Right lobe of liver (tissue), 4 donors: Measurements from ENCODE around the gene GMPPB.
"Not testable (repeated sequence)": the region's sequence is repeated elsewhere in the genome, so short reads cannot be mapped to it uniquely, and the experiment has no call there.

Experiments used
- POLR2A ChIP-seq: fragments of 450-650 bp; IDR thresholded peaks from one replicate; pipeline ENCODE4 v1.6.1; 2017; ENCODE audit warnings: antibody characterized with exemption, mild to moderate bottlenecking
- TF ChIP-seq, protein P1 (sequence below), 4 donors: fragments of 200-600 bp in 3 of 4; fragments of 450-650 bp in 1 of 4; IDR thresholded peaks; one replicate each; pipeline versions ENCODE4 v1.5.1 to v1.8.0; 2016 to 2022; ENCODE audit warnings: antibody characterized with exemption in 4 of 4, mild to moderate bottlenecking in 2 of 4
- donor health status: DM: no; HTN: no; CAD: no.
- donor health status: DM: no; HTN: no; CAD: no.
- donor health status: DM: no; HTN: yes; CAD: no.

DNA sequence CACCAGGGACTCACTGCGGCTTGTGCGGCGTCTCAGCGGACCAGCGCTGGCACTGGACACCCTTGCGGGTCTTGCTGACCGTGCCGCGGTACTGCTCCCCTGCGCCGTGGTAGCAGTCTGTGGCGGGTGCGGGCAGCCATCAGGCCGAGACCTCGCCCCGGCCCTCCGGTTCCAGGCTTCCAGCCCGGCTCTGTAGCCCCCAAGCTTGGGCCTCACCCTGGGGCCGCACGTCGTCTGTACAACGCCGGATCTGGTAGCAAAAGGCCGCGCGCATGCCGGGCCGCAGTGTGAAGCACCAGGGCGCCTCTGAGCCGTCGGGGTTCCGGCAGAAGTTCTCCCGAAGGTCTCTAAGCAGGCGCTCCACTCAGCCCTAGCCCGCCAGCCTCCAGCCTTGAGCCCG, 37.9 kb downstream of the GMPPB start:
- TF ChIP-seq, protein P1, sequence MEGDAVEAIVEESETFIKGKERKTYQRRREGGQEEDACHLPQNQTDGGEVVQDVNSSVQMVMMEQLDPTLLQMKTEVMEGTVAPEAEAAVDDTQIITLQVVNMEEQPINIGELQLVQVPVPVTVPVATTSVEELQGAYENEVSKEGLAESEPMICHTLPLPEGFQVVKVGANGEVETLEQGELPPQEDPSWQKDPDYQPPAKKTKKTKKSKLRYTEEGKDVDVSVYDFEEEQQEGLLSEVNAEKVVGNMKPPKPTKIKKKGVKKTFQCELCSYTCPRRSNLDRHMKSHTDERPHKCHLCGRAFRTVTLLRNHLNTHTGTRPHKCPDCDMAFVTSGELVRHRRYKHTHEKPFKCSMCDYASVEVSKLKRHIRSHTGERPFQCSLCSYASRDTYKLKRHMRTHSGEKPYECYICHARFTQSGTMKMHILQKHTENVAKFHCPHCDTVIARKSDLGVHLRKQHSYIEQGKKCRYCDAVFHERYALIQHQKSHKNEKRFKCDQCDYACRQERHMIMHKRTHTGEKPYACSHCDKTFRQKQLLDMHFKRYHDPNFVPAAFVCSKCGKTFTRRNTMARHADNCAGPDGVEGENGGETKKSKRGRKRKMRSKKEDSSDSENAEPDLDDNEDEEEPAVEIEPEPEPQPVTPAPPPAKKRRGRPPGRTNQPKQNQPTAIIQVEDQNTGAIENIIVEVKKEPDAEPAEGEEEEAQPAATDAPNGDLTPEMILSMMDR (IDR thresholded peaks at IDR 0.05): not testable (repeated sequence)
- TF ChIP-seq POLR2A: not testable (repeated sequence)
